NCI-H82 (cell line): ENCODE results near the gene UNC5CL.
A peak's percentile ranks its signal among the peaks of the same experiment; 100 is the strongest.
"Not testable (repeated sequence)": the region's sequence is repeated elsewhere in the genome, so short reads cannot be mapped to it uniquely, and the experiment has no call there.

Experiments used
- DNase-seq: peaks from one replicate; lab custom pipeline; 2025; lab: John Stamatoyannopoulos, UW

Gene UNC5CL

GRCh38 chr6:41006980-41007379, 32.0 kb downstream of the UNC5CL start:
- not testable (repeated sequence) for DNase-seq

GRCh38 chr6:41006217-41006616, 32.8 kb downstream of the UNC5CL start:
- DNase-seq = peak; percentile 78

GRCh38 chr6:41002168-41002567, 36.9 kb downstream of the UNC5CL start:
- DNase-seq = no peak

GRCh38 chr6:41000248-41000647, 38.8 kb downstream of the UNC5CL start:
- DNase-seq = no peak

GRCh38 chr6:40999569-40999968, 39.5 kb downstream of the UNC5CL start:
- peak; percentile 54 for DNase-seq

GRCh38 chr6:40998661-40999060, 40.4 kb downstream of the UNC5CL start:
- DNase-seq = no peak

GRCh38 chr6:40997234-40997957, 41.6 kb downstream of the UNC5CL start:
- no peak for DNase-seq

- no peak for DNase-seq
Measured at GRCh38 chr6:40996591-40997233, 42.3 kb downstream of the UNC5CL start.

- DNase-seq = no peak
Measured at GRCh38 chr6:40992746-40993145, 46.3 kb downstream of the UNC5CL start.

GRCh38 chr6:40990301-40990700, 48.7 kb downstream of the UNC5CL start:
- DNase-seq = no peak

- no peak for DNase-seq
Measured at GRCh38 chr6:40989204-40990169, 49.5 kb downstream of the UNC5CL start.

GRCh38 chr6:40988634-40989033, 50.4 kb downstream of the UNC5CL start:
- DNase-seq = no peak

GRCh38 chr6:40986921-40987819, 51.9 kb downstream of the UNC5CL start:
- DNase-seq = no peak

GRCh38 chr6:40986364-40986763, 52.7 kb downstream of the UNC5CL start:
- DNase-seq = no peak

- no peak for DNase-seq
Measured at GRCh38 chr6:40983752-40984151, 55.3 kb downstream of the UNC5CL start.

GRCh38 chr6:40982917-40983316, 56.1 kb downstream of the UNC5CL start:
- DNase-seq = no peak

- DNase-seq = no peak
Measured at GRCh38 chr6:40978687-40979289, 60.2 kb downstream of the UNC5CL start.

- DNase-seq = no peak
Measured at GRCh38 chr6:40977695-40978094, 61.3 kb downstream of the UNC5CL start.

GRCh38 chr6:40977085-40977484, 61.9 kb downstream of the UNC5CL start:
- no peak for DNase-seq
